ENCODE data around the gene KIAA1217.

KIAA1217 gene

GRCh38 chr10:24208661-24209431 lies at the start of gene KIAA1217:
Gene KIAA1217 (plus strand): TSS chr10:24209138. CDS start chr10:24209194, 56 bp downstream.
- DNase-seq: no peak

GRCh38 chr10:24162206-24162985 lies 46.5 kb upstream of the KIAA1217 start:
- DNase-seq: no peak

- no peak for DNase-seq
These were observed 45.5 kb upstream of the KIAA1217 start for GRCh38 chr10:24163485-24163884.

- no peak for DNase-seq
These were observed 40.4 kb upstream of the KIAA1217 start for GRCh38 chr10:24168258-24169170.

GRCh38 chr10:24170199-24170598 lies 38.7 kb upstream of the KIAA1217 start:
- no peak for DNase-seq

GRCh38 chr10:24172909-24173308 lies 36.0 kb upstream of the KIAA1217 start:
- DNase-seq: no peak

- DNase-seq: no peak
These were observed 34.9 kb upstream of the KIAA1217 start for GRCh38 chr10:24174014-24174413.

- DNase-seq: no peak
These were observed 32.3 kb upstream of the KIAA1217 start for GRCh38 chr10:24176658-24177057.

GRCh38 chr10:24177636-24178035 lies 31.3 kb upstream of the KIAA1217 start:
- no peak for DNase-seq

- no peak for DNase-seq
These were observed 28.0 kb upstream of the KIAA1217 start for GRCh38 chr10:24180891-24181290.

- no peak for DNase-seq
These were observed 24.5 kb upstream of the KIAA1217 start for GRCh38 chr10:24184455-24184854.

GRCh38 chr10:24193330-24193729 lies 15.6 kb upstream of the KIAA1217 start:
- DNase-seq: no peak

GRCh38 chr10:24197263-24197662 lies 11.7 kb upstream of the KIAA1217 start:
- no peak for DNase-seq

GRCh38 chr10:24201503-24202180 lies 7.3 kb upstream of the KIAA1217 start:
- DNase-seq: no peak

GRCh38 chr10:24202181-24202570 lies 6.8 kb upstream of the KIAA1217 start:
- DNase-seq: no peak

GRCh38 chr10:24205821-24206220 lies 3.1 kb upstream of the KIAA1217 start:
- DNase-seq: no peak

GRCh38 chr10:24206334-24206733 lies 2.6 kb upstream of the KIAA1217 start:
- DNase-seq: no peak

- DNase-seq: no peak
These were observed 2.0 kb upstream of the KIAA1217 start for GRCh38 chr10:24206926-24207325.

GRCh38 chr10:24207341-24207740 lies 1.6 kb upstream of the KIAA1217 start:
- no peak for DNase-seq

- DNase-seq: no peak
These were observed 942 bp upstream of the KIAA1217 start for GRCh38 chr10:24207781-24208611.

- DNase-seq: no peak
These were observed 464 bp downstream of the KIAA1217 start for GRCh38 chr10:24209432-24209771.

Measured in activated CD8-positive, alpha-beta memory T cell treated with anti-CD3 and anti-CD28 coated beads for 24 hours (primary cell).